B cell (primary cell): ENCODE data around the gene TTC34. TPM values are rescaled to one million over a fixed set of nuclear protein-coding genes. Genes with fewer than 3 reads are reported as not detected.

Source experiments
- ATAC-seq: fragments of 200-7000 bp; cut with Tn5 transposase; one replicate; pipeline ENCODE4 v1.10.0; 2021; ENCODE audit warnings: low read depth, mild to moderate bottlenecking, moderate number of reproducible peaks, moderate library complexity
- CTCF ChIA-PET: fragments of 350-600 bp; sonication (Branson Sonifier 250); formaldehyde crosslinking; loops from one replicate; lab custom pipeline; 2021; ENCODE audit warnings: antibody characterized with exemption, inconsistent platforms; lab: Charles Lee
- POLR2A ChIA-PET: fragments of 350-600 bp; sonication (Branson Sonifier 250); formaldehyde crosslinking; loops from one replicate; lab custom pipeline; 2021; ENCODE audit warnings: antibody characterized with exemption; lab: Charles Lee
- DNase-seq: peaks from one replicate; pipeline ENCODE4 v3.0.0; 2013
- H2AFZ ChIP-seq: 2 replicates; pipeline ENCODE4 v1.6.1; 2012; ENCODE audit warnings: mild to moderate bottlenecking, low read depth, low read length; ENCODE audit not compliant: insufficient read depth, poor library complexity, severe bottlenecking
- H3K27ac ChIP-seq, 2 donors: 1 replicate in 1 of 2; 2 replicates in 1 of 2; pipeline ENCODE4 v1.5.1; 2012 to 2013; ENCODE audit warnings: low read length in 2 of 2, mild to moderate bottlenecking in 2 of 2, moderate library complexity in 1 of 2
- H3K27me3 ChIP-seq, 4 experiments: fragments of 200-600 bp in 1 of 4; sonication (generic) in 1 of 4; replicated peaks in 1 of 4; 1 replicate in 2 of 4; 2 replicates in 2 of 4; pipeline versions ENCODE4 v1.6.1 to v1.7.0; 2013 to 2016; ENCODE audit warnings: low read length in 3 of 4, mild to moderate bottlenecking in 2 of 4, mixed read lengths in 1 of 4, moderate library complexity in 1 of 4; ENCODE audit not compliant: insufficient read depth in 4 of 4, control insufficient read depth in 3 of 4; ENCODE audit errors: control extremely low read depth in 1 of 4
- H3K36me3 ChIP-seq, 2 experiments: replicated peaks in 1 of 2; 1 replicate in 1 of 2; 2 replicates in 1 of 2; pipeline versions ENCODE4 v1.6.1 to v1.7.1; 2013; ENCODE audit warnings: low read length in 1 of 2; ENCODE audit not compliant: insufficient read depth in 2 of 2, control insufficient read depth in 1 of 2; ENCODE audit errors: control extremely low read depth in 1 of 2, extremely low read depth in 1 of 2
- H3K4me1 ChIP-seq, 2 donors: fragments of 200-600 bp in 1 of 2; sonication (generic) in 1 of 2; 1 replicate in 1 of 2; 2 replicates in 1 of 2; pipeline versions ENCODE4 v1.5.1 to v1.6.1; 2013 to 2017; ENCODE audit warnings: low read length in 2 of 2; ENCODE audit not compliant: control insufficient read depth in 2 of 2, insufficient read depth in 2 of 2
- H3K4me2 ChIP-seq: replicated peaks from 2 replicates; pipeline ENCODE3; 2012; ENCODE audit warnings: mild to moderate bottlenecking, low read depth, low read length; ENCODE audit not compliant: poor library complexity, severe bottlenecking
- H3K4me3 ChIP-seq, 5 experiments: fragments of 200-600 bp in 1 of 5; sonication (generic) in 1 of 5; 1 replicate in 3 of 5; 2 replicates in 2 of 5; pipeline versions ENCODE4 v1.5.1 to v1.7.0; 2011 to 2016; ENCODE audit warnings: low read length in 4 of 5, mild to moderate bottlenecking in 4 of 5, low read depth in 2 of 5, control low read depth in 1 of 5, moderate library complexity in 1 of 5; ENCODE audit not compliant: insufficient read depth in 1 of 5; ENCODE audit errors: control extremely low read depth in 1 of 5, extremely low read depth in 1 of 5
- H3K79me2 ChIP-seq: fragments of 200-600 bp; sonication (generic); one replicate; pipeline ENCODE4 v1.6.0; 2016; ENCODE audit warnings: low read length; ENCODE audit not compliant: control insufficient read depth, insufficient read depth
- H3K9ac ChIP-seq: fragments of 200-600 bp; sonication (generic); 2 replicates; pipeline ENCODE4 v1.6.1; 2017; ENCODE audit warnings: mild to moderate bottlenecking, low read length, moderate library complexity
- H3K9me3 ChIP-seq, 3 donors: one replicate each; pipeline versions ENCODE4 v1.6.1 to v1.7.1; 2013; ENCODE audit warnings: low read length in 2 of 3; ENCODE audit not compliant: control insufficient read depth in 2 of 3, insufficient read depth in 1 of 3; ENCODE audit errors: control extremely low read depth in 1 of 3
- H4K20me1 ChIP-seq: 2 replicates; pipeline ENCODE4 v1.6.0; 2012; ENCODE audit warnings: mild to moderate bottlenecking, low read length; ENCODE audit not compliant: insufficient read depth, control insufficient read depth, poor library complexity, severe bottlenecking
- H3K27ac Mint-ChIP-seq: one replicate; pipeline ENCODE4 v1.8.0; 2021; ENCODE audit warnings: mixed read lengths
- H3K27me3 Mint-ChIP-seq: one replicate; pipeline ENCODE4 v1.8.0; 2021; ENCODE audit warnings: mixed read lengths
- H3K4me1 Mint-ChIP-seq: one replicate; pipeline ENCODE4 v1.8.0; 2021; ENCODE audit warnings: mixed read lengths
- H3K4me3 Mint-ChIP-seq: one replicate; pipeline ENCODE4 v1.8.0; 2021; ENCODE audit warnings: mixed read lengths
- H3K9me3 Mint-ChIP-seq: one replicate; pipeline ENCODE4 v1.8.0; 2022; ENCODE audit warnings: mixed read lengths; ENCODE audit not compliant: insufficient read depth
- EZH2 ChIP-seq: IDR thresholded peaks from 2 replicates; pipeline ENCODE4 v1.6.1; 2012; ENCODE audit warnings: borderline replicate concordance, low read depth, mild to moderate bottlenecking, moderate library complexity, low read length; ENCODE audit not compliant: insufficient read depth, poor library complexity, severe bottlenecking
- WGBS: methylation state at CpG from one replicate; pipeline ENCODE4 v1.1.5; 2013; ENCODE audit warnings: missing lambda C conversion rate; ENCODE audit not compliant: insufficient coverage; 5-methylcytosine and 5-hydroxymethylcytosine counted together
- intact Hi-C: fragments of 100-400 bp; cut with micrococcal nuclease; formaldehyde crosslinking; loops from one replicate; pipeline ENCODE4 v1.10.0; 2022
- polyA plus RNA-seq: library from polyadenylated mRNA; depleted of rRNA; stranded (reverse); fragments of >200 nt; gene quantifications from 2 replicates; pipeline ENCODE4 v1.2.3, GENCODE V29; 2012
- total RNA-seq, 2 donors: library from RNA; stranded (reverse); fragments of 120-200 nt in 1 of 2; gene quantifications; 1 replicate in 1 of 2; 2 replicates in 1 of 2; pipeline versions ENCODE4 v1.2.3 to v1.2.4, GENCODE V29; 2013 to 2022
- TF ChIP-seq, protein P1 (sequence below): fragments of 200-600 bp; IDR thresholded peaks from one replicate; pipeline ENCODE4 v1.8.0; 2022; ENCODE audit warnings: antibody characterized with exemption, mild to moderate bottlenecking

The TTC34 gene
- total and polyA plus RNA-seq, 2 donors (not counting 1 experiment from before 2014, with no cell fraction given): 2.1 to 8.1 TPM

DNA sequence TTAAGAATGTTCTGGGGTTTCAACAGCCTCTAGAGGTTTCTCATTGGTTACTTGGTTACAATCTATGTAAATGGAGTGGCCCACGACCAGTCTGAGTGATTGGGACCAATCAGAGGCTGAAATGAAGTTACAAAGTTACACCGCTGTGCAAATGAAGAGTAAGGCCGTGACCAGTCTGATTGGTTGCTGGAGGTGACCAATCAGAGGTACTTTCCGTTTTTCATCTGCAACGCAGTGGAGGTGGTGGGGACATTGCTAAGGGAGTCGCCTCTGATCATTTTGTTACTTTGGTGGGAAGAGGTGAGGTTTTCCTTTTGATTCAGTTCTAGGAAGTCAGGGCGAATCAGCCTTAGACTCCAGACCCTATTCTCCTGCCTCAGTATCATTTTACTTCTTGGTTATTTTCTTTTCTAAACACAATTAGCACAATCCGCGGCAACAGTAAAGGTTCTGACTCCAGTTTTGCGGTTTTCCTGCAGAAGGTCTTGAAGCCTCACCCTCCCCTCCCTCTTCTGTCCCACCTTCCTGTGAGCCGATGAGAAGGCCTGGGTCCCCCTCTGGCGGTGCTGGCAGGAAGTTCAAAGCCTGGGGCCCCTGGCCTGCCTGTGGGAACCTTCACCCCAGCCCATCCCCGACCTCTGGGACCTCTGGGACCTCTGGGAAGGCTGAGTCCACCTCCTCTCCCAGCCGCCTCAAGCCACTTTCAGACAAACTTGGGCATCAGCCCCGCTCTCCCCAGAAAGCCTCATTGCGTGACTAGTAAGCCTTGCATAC, 38.7 kb upstream of the TTC34 start:
- H4K20me1 ChIP-seq: no peaks in the 10 kb centered on the region
- intact Hi-C loops: no loop called here
- Mint-ChIP-seq H3K4me1 (peaks cover 2% of the 10 kb centered on the region), H3K27me3 (peaks cover 15% of the 10 kb centered on the region), H3K27ac (no peak overlapping the region), H3K4me3 (no peak overlapping the region), H3K9me3 (peaks cover 9% of the 10 kb centered on the region)
- H3K79me2 ChIP-seq: no peaks in the 10 kb centered on the region
- H3K9ac ChIP-seq: peak overlapping the region; percentile 11
- H2AFZ ChIP-seq: peak overlapping the region; percentile 30
- H3K27me3 ChIP-seq: peaks cover 0 to under 1% (median under 1%) of the 10 kb centered on the region in 4 experiments
- DNase-seq (peak; percentile 35), ATAC-seq (no peak)
- ChIA-PET CTCF (no interaction called here), POLR2A (no interaction called here)
- H3K27ac ChIP-seq: no peak overlapping the region
- peak overlapping the region; percentile 27 for H3K4me2 ChIP-seq
- peaks cover 0 to 14% (median 0%) of the 10 kb centered on the region in 3 donors for H3K9me3 ChIP-seq
- no peaks in the 10 kb centered on the region for H3K36me3 ChIP-seq
- no peak for TF ChIP-seq EZH2
- TF ChIP-seq, protein P1, sequence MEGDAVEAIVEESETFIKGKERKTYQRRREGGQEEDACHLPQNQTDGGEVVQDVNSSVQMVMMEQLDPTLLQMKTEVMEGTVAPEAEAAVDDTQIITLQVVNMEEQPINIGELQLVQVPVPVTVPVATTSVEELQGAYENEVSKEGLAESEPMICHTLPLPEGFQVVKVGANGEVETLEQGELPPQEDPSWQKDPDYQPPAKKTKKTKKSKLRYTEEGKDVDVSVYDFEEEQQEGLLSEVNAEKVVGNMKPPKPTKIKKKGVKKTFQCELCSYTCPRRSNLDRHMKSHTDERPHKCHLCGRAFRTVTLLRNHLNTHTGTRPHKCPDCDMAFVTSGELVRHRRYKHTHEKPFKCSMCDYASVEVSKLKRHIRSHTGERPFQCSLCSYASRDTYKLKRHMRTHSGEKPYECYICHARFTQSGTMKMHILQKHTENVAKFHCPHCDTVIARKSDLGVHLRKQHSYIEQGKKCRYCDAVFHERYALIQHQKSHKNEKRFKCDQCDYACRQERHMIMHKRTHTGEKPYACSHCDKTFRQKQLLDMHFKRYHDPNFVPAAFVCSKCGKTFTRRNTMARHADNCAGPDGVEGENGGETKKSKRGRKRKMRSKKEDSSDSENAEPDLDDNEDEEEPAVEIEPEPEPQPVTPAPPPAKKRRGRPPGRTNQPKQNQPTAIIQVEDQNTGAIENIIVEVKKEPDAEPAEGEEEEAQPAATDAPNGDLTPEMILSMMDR: no peak
- H3K4me3 ChIP-seq: no peak overlapping the region
- 7% methylated on average over 12 of the region's 16 CpGs for WGBS
- H3K4me1 ChIP-seq: peaks cover 3 to 4% of the 10 kb centered on the region in 2 donors

DNA sequence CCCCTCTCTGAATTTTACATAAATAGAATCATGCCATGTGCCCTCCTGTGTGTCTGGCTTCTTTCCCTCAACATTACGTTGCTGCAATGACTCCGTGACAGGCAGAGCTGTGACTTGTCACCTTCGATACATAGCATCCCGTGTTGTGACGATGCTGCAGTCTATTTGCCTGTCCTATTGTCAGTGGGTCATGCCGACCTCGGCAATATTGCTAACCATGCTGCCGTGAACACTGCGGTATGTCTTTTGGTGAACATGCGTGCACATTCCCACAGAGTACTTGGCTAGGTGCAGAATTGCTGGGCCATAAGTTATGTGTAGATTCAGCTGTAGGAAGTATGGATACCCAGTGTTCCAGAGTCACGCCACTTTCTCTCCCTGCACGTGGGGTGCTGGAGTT, 36.3 kb upstream of the TTC34 start:
- Histone ChIP-seq H3K4me3 (no peak overlapping the region), H3K9ac (no peak overlapping the region), H3K36me3 (no peaks in the 10 kb centered on the region), H3K9me3 (peaks cover 0 to 8% (median 0%) of the 10 kb centered on the region in 3 donors), H4K20me1 (no peaks in the 10 kb centered on the region), H3K4me2 (no peak overlapping the region), H3K4me1 (peaks cover 3 to 4% of the 10 kb centered on the region in 2 donors), H3K79me2 (no peaks in the 10 kb centered on the region), H2AFZ (no peak overlapping the region), H3K27ac (no peak overlapping the region), H3K27me3 (no peaks in the 10 kb centered on the region)
- TF ChIP-seq EZH2: no peak
- TF ChIP-seq, protein P1: no peak
- POLR2A ChIA-PET: no interaction called here
- no peak overlapping the region for H3K4me3 Mint-ChIP-seq
- no peak for ATAC-seq
- peaks cover 2% of the 10 kb centered on the region for H3K9me3 Mint-ChIP-seq
- H3K27me3 Mint-ChIP-seq: peaks cover 9% of the 10 kb centered on the region
- H3K4me1 Mint-ChIP-seq: peaks cover 2% of the 10 kb centered on the region
- no peak overlapping the region for H3K27ac Mint-ChIP-seq
- DNase-seq: no peak
- CTCF ChIA-PET: no interaction called here
- 90% methylated on average over 7 of the region's 12 CpGs for WGBS
- intact Hi-C loops: no loop called here
